B cell (primary cell): ENCODE data around the gene GYS1. TPM values are rescaled to one million over a fixed set of nuclear protein-coding genes. Genes with fewer than 3 reads are reported as not detected.

Source experiments
- ATAC-seq: fragments of 200-7000 bp; cut with Tn5 transposase; one replicate; pipeline ENCODE4 v1.10.0; 2021; ENCODE audit warnings: low read depth, mild to moderate bottlenecking, moderate number of reproducible peaks, moderate library complexity
- CTCF ChIA-PET: fragments of 350-600 bp; sonication (Branson Sonifier 250); formaldehyde crosslinking; loops from one replicate; lab custom pipeline; 2021; ENCODE audit warnings: antibody characterized with exemption, inconsistent platforms; lab: Charles Lee
- POLR2A ChIA-PET: fragments of 350-600 bp; sonication (Branson Sonifier 250); formaldehyde crosslinking; loops from one replicate; lab custom pipeline; 2021; ENCODE audit warnings: antibody characterized with exemption; lab: Charles Lee
- DNase-seq: peaks from one replicate; pipeline ENCODE4 v3.0.0; 2013
- H2AFZ ChIP-seq: 2 replicates; pipeline ENCODE4 v1.6.1; 2012; ENCODE audit warnings: mild to moderate bottlenecking, low read depth, low read length; ENCODE audit not compliant: insufficient read depth, poor library complexity, severe bottlenecking
- H3K27ac ChIP-seq, 2 donors: 1 replicate in 1 of 2; 2 replicates in 1 of 2; pipeline ENCODE4 v1.5.1; 2012 to 2013; ENCODE audit warnings: low read length in 2 of 2, mild to moderate bottlenecking in 2 of 2, moderate library complexity in 1 of 2
- H3K27me3 ChIP-seq, 4 experiments: fragments of 200-600 bp in 1 of 4; sonication (generic) in 1 of 4; replicated peaks in 1 of 4; 1 replicate in 2 of 4; 2 replicates in 2 of 4; pipeline versions ENCODE4 v1.6.1 to v1.7.0; 2013 to 2016; ENCODE audit warnings: low read length in 3 of 4, mild to moderate bottlenecking in 2 of 4, mixed read lengths in 1 of 4, moderate library complexity in 1 of 4; ENCODE audit not compliant: insufficient read depth in 4 of 4, control insufficient read depth in 3 of 4; ENCODE audit errors: control extremely low read depth in 1 of 4
- H3K36me3 ChIP-seq, 2 experiments: replicated peaks in 1 of 2; 1 replicate in 1 of 2; 2 replicates in 1 of 2; pipeline versions ENCODE4 v1.6.1 to v1.7.1; 2013; ENCODE audit warnings: low read length in 1 of 2; ENCODE audit not compliant: insufficient read depth in 2 of 2, control insufficient read depth in 1 of 2; ENCODE audit errors: control extremely low read depth in 1 of 2, extremely low read depth in 1 of 2
- H3K4me1 ChIP-seq, 2 donors: fragments of 200-600 bp in 1 of 2; sonication (generic) in 1 of 2; 1 replicate in 1 of 2; 2 replicates in 1 of 2; pipeline versions ENCODE4 v1.5.1 to v1.6.1; 2013 to 2017; ENCODE audit warnings: low read length in 2 of 2; ENCODE audit not compliant: control insufficient read depth in 2 of 2, insufficient read depth in 2 of 2
- H3K4me2 ChIP-seq: replicated peaks from 2 replicates; pipeline ENCODE3; 2012; ENCODE audit warnings: mild to moderate bottlenecking, low read depth, low read length; ENCODE audit not compliant: poor library complexity, severe bottlenecking
- H3K4me3 ChIP-seq, 5 experiments: fragments of 200-600 bp in 1 of 5; sonication (generic) in 1 of 5; 1 replicate in 3 of 5; 2 replicates in 2 of 5; pipeline versions ENCODE4 v1.5.1 to v1.7.0; 2011 to 2016; ENCODE audit warnings: low read length in 4 of 5, mild to moderate bottlenecking in 4 of 5, low read depth in 2 of 5, control low read depth in 1 of 5, moderate library complexity in 1 of 5; ENCODE audit not compliant: insufficient read depth in 1 of 5; ENCODE audit errors: control extremely low read depth in 1 of 5, extremely low read depth in 1 of 5
- H3K79me2 ChIP-seq: fragments of 200-600 bp; sonication (generic); one replicate; pipeline ENCODE4 v1.6.0; 2016; ENCODE audit warnings: low read length; ENCODE audit not compliant: control insufficient read depth, insufficient read depth
- H3K9ac ChIP-seq: fragments of 200-600 bp; sonication (generic); 2 replicates; pipeline ENCODE4 v1.6.1; 2017; ENCODE audit warnings: mild to moderate bottlenecking, low read length, moderate library complexity
- H3K9me3 ChIP-seq, 3 donors: one replicate each; pipeline versions ENCODE4 v1.6.1 to v1.7.1; 2013; ENCODE audit warnings: low read length in 2 of 3; ENCODE audit not compliant: control insufficient read depth in 2 of 3, insufficient read depth in 1 of 3; ENCODE audit errors: control extremely low read depth in 1 of 3
- H4K20me1 ChIP-seq: 2 replicates; pipeline ENCODE4 v1.6.0; 2012; ENCODE audit warnings: mild to moderate bottlenecking, low read length; ENCODE audit not compliant: insufficient read depth, control insufficient read depth, poor library complexity, severe bottlenecking
- H3K27ac Mint-ChIP-seq: one replicate; pipeline ENCODE4 v1.8.0; 2021; ENCODE audit warnings: mixed read lengths
- H3K27me3 Mint-ChIP-seq: one replicate; pipeline ENCODE4 v1.8.0; 2021; ENCODE audit warnings: mixed read lengths
- H3K4me1 Mint-ChIP-seq: one replicate; pipeline ENCODE4 v1.8.0; 2021; ENCODE audit warnings: mixed read lengths
- H3K4me3 Mint-ChIP-seq: one replicate; pipeline ENCODE4 v1.8.0; 2021; ENCODE audit warnings: mixed read lengths
- H3K9me3 Mint-ChIP-seq: one replicate; pipeline ENCODE4 v1.8.0; 2022; ENCODE audit warnings: mixed read lengths; ENCODE audit not compliant: insufficient read depth
- CTCF ChIP-seq: fragments of 200-600 bp; IDR thresholded peaks from one replicate; pipeline ENCODE4 v1.8.0; 2022; ENCODE audit warnings: antibody characterized with exemption, mild to moderate bottlenecking
- EZH2 ChIP-seq: IDR thresholded peaks from 2 replicates; pipeline ENCODE4 v1.6.1; 2012; ENCODE audit warnings: borderline replicate concordance, low read depth, mild to moderate bottlenecking, moderate library complexity, low read length; ENCODE audit not compliant: insufficient read depth, poor library complexity, severe bottlenecking
- WGBS: methylation state at CpG from one replicate; pipeline ENCODE4 v1.1.5; 2013; ENCODE audit warnings: missing lambda C conversion rate; ENCODE audit not compliant: insufficient coverage; 5-methylcytosine and 5-hydroxymethylcytosine counted together
- intact Hi-C: fragments of 100-400 bp; cut with micrococcal nuclease; formaldehyde crosslinking; loops from one replicate; pipeline ENCODE4 v1.10.0; 2022
- polyA plus RNA-seq: library from polyadenylated mRNA; depleted of rRNA; stranded (reverse); fragments of >200 nt; gene quantifications from 2 replicates; pipeline ENCODE4 v1.2.3, GENCODE V29; 2012
- total RNA-seq, 2 donors: library from RNA; stranded (reverse); fragments of 120-200 nt in 1 of 2; gene quantifications; 1 replicate in 1 of 2; 2 replicates in 1 of 2; pipeline versions ENCODE4 v1.2.3 to v1.2.4, GENCODE V29; 2013 to 2022

Gene GYS1
- total and polyA plus RNA-seq, 2 donors (not counting 1 experiment from before 2014, with no cell fraction given), result 28.9 to 62.7 TPM

DNA sequence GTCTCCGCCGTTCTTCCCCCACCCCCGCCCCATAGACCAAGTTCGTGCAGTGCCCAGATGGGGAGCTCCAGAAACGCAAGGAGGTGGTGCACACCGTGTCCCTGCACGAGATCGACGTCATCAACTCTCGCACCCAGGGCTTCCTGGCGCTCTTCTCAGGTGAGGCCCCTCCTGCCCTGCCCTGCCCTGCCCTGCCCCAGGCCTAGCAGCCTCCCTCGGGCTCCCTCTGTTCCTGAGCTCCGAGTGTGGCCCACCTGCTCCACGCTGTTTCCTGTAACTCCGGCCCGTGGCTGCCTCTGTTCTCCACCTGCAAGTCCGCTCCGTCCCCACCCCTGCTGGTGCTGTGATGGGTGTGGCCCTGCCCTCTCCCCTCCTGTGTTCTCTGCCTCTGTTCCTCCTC lies 17.3 kb upstream of the GYS1 start:
- Mint-ChIP-seq H3K4me3 (no peak overlapping the region), H3K27me3 (no peaks in the 10 kb centered on the region), H3K27ac (no peak overlapping the region), H3K9me3 (no peaks in the 10 kb centered on the region), H3K4me1 (no peaks in the 10 kb centered on the region)
- CTCF ChIA-PET, result interaction anchor here (2.7 kb wide), 1 partner anchor 11 kb away, joined by 10 read pairs; no protein-coding TSS in a partner anchor
- Histone ChIP-seq H3K9ac (no peak overlapping the region), H4K20me1 (no peaks in the 10 kb centered on the region), H3K4me1 (no peaks in the 10 kb centered on the region), H3K4me3 (no peak overlapping the region), H3K4me2 (no peak overlapping the region), H2AFZ (no peak overlapping the region), H3K27ac (no peak overlapping the region), H3K27me3 (no peaks in the 10 kb centered on the region), H3K36me3 (peaks cover 0 to 49% of the 10 kb centered on the region in 2 experiments), H3K9me3 (no peaks in the 10 kb centered on the region), H3K79me2 (no peaks in the 10 kb centered on the region)
- DNase-seq (no peak), ATAC-seq (no peak)
- POLR2A ChIA-PET, result no interaction called here
- 92% methylated on average over 18 of the region's 18 CpGs for WGBS
- intact Hi-C loops, result no loop called here
- TF ChIP-seq CTCF, result no peak
- TF ChIP-seq EZH2, result no peak

- no peak for ATAC-seq
- no peak overlapping the region for H3K27ac ChIP-seq
- no peak overlapping the region for H3K4me3 Mint-ChIP-seq
- no peaks in the 10 kb centered on the region for H3K79me2 ChIP-seq
- ChIA-PET CTCF (interaction anchor here (2.7 kb wide), 1 partner anchor 10 kb away, joined by 10 read pairs; no protein-coding TSS in a partner anchor), POLR2A (no interaction called here)
- H3K4me3 ChIP-seq, result no peak overlapping the region
- H3K36me3 ChIP-seq, result peaks cover 0 to 54% of the 10 kb centered on the region in 2 experiments
- no peaks in the 10 kb centered on the region for H3K27me3 ChIP-seq
- no peak overlapping the region for H3K27ac Mint-ChIP-seq
- H3K27me3 Mint-ChIP-seq, result no peaks in the 10 kb centered on the region
- H3K9me3 ChIP-seq, result no peaks in the 10 kb centered on the region
- intact Hi-C loops, result no loop called here
- 97% methylated on average over 18 of the region's 18 CpGs for WGBS
- H3K9me3 Mint-ChIP-seq, result no peaks in the 10 kb centered on the region
- H3K4me1 Mint-ChIP-seq, result no peaks in the 10 kb centered on the region
- no peaks in the 10 kb centered on the region for H4K20me1 ChIP-seq
- no peak overlapping the region for H3K4me2 ChIP-seq
- H3K4me1 ChIP-seq, result no peaks in the 10 kb centered on the region
- TF ChIP-seq EZH2 (no peak), CTCF (no peak)
- H2AFZ ChIP-seq, result no peak overlapping the region
- no peak for DNase-seq
- no peak overlapping the region for H3K9ac ChIP-seq
These were observed 16.7 kb upstream of the GYS1 start for GRCh38 chr19:49009828-49010227.
